K562 (cell line): ENCODE measurements around the gene CRACR2B. TPM values are rescaled to one million over a fixed set of nuclear protein-coding genes. Genes with fewer than 3 reads are reported as not detected.

Source experiments
- CBFA2T2 ChIP-seq: fragments of 450-650 bp; conservative IDR thresholded peaks from 2 replicates; pipeline ENCODE4 v1.6.1; 2017; ENCODE audit warnings: mild to moderate bottlenecking
- CHCHD3 ChIP-seq: fragments of 250-450 bp; sonication (Bioruptor Pico); IDR thresholded peaks from 2 replicates; pipeline ENCODE4 v2.1.2; 2022; ENCODE audit warnings: mild to moderate bottlenecking
- CHD2 ChIP-seq: IDR thresholded peaks from 2 replicates; pipeline ENCODE4 v1.6.1; 2011; ENCODE audit warnings: low read depth, low read length
- ERF ChIP-seq: fragments of 450-650 bp; formaldehyde crosslinking; IDR thresholded peaks from 2 replicates; pipeline ENCODE4 v1.4.0; 2020; ENCODE audit warnings: mild to moderate bottlenecking, mixed read lengths
- EWSR1 ChIP-seq: fragments of 450-650 bp; IDR thresholded peaks from 2 replicates; pipeline ENCODE4 v1.6.1; 2018; ENCODE audit warnings: borderline replicate concordance, mild to moderate bottlenecking, low read depth, moderate library complexity; ENCODE audit not compliant: partially characterized antibody
- FUS ChIP-seq: fragments of 200-400 bp; formaldehyde crosslinking; optimal IDR thresholded peaks from 2 replicates; pipeline ENCODE3; 2017; ENCODE audit warnings: low read depth, low read length
- MBD2 ChIP-seq: sonication (generic); IDR thresholded peaks from 2 replicates; pipeline ENCODE4 v1.6.1; 2016; ENCODE audit warnings: low read depth, borderline replicate concordance
- NR1H2 ChIP-seq: sonication (generic); formaldehyde crosslinking; IDR thresholded peaks from 2 replicates; pipeline ENCODE4 v1.4.0; 2020; ENCODE audit warnings: mild to moderate bottlenecking, missing genetic modification reagents
- PHF8 ChIP-seq: fragments of 200-600 bp; sonication (generic); IDR thresholded peaks from 2 replicates; pipeline ENCODE4 v1.6.1; 2012; ENCODE audit warnings: mixed run types, mild to moderate bottlenecking, inconsistent platforms, low read length, moderate library complexity, borderline replicate concordance
- POLR2H ChIP-seq: IDR thresholded peaks from 2 replicates; pipeline ENCODE4 v1.6.1; 2016; ENCODE audit warnings: missing genetic modification characterization, low read depth, mild to moderate bottlenecking, control low read depth, missing compliant biosample characterization, moderate library complexity
- PRMT5 ChIP-seq: sonication (generic); formaldehyde crosslinking; IDR thresholded peaks from 2 replicates; pipeline ENCODE4 v1.5.0; 2020; ENCODE audit warnings: missing genetic modification reagents
- SNRNP70 ChIP-seq: fragments of 200-400 bp; formaldehyde crosslinking; optimal IDR thresholded peaks from 2 replicates; pipeline ENCODE3; 2017; ENCODE audit warnings: low read depth, low read length
- U2AF1 ChIP-seq: fragments of 200-400 bp; formaldehyde crosslinking; optimal IDR thresholded peaks from 2 replicates; pipeline ENCODE3; 2017; ENCODE audit warnings: mild to moderate bottlenecking, low read depth, low read length, moderate library complexity
- U2AF2 ChIP-seq: fragments of 200-400 bp; formaldehyde crosslinking; optimal IDR thresholded peaks from 2 replicates; pipeline ENCODE3; 2017; ENCODE audit warnings: low read depth, mild to moderate bottlenecking, low read length
- ZNF384 ChIP-seq: IDR thresholded peaks from 2 replicates; pipeline ENCODE4 v1.6.1; 2012; ENCODE audit warnings: low read depth, low read length, improper control_type of control experiment
- ZNF717 ChIP-seq: fragments of 250-450 bp; sonication (Bioruptor Pico); IDR thresholded peaks from 2 replicates; pipeline ENCODE4 v1.5.0; 2021
- ZNF830 ChIP-seq: fragments of 250-450 bp; sonication (Bioruptor Pico); IDR thresholded peaks from 2 replicates; pipeline ENCODE4 v1.5.0; 2021; ENCODE audit warnings: mild to moderate bottlenecking
- ZSCAN29 ChIP-seq: fragments of 450-650 bp; IDR thresholded peaks from 2 replicates; pipeline ENCODE4 v1.6.1; 2017
- polyA plus RNA-seq, 8 experiments: library from polyadenylated mRNA; depleted of rRNA in 4 of 8; stranded (reverse) in 5 of 8; unstranded in 3 of 8; fragments of >200 nt; fragmentation: Nextera tagmentation in 2 of 8; fragmentation: Illumina TruSeq in 1 of 8; extraction: Ambion mirVana in 2 of 8; extraction: Trizol in 1 of 8; gene quantifications; 2 replicates each; pipeline versions ENCODE4 v1.2.1 to v1.2.3, GENCODE V29; 2011 to 2014; ENCODE audit warnings: inconsistent platforms in 1 of 8, missing spikeins in 1 of 8
- total RNA-seq, 7 experiments: library from RNA; depleted of rRNA in 6 of 7; stranded (reverse); fragments of >200 nt in 6 of 7; fragmentation: Illumina TruSeq in 2 of 7; extraction: Trizol in 2 of 7; gene quantifications; 2 replicates each; pipeline versions ENCODE4 v1.2.1 to v1.2.3, GENCODE V29; 2011 to 2021; ENCODE audit warnings: low replicate concordance in 1 of 7
- TF ChIP-seq, protein P1 (sequence below): fragments of 250-450 bp; sonication (Bioruptor Pico); IDR thresholded peaks from 2 replicates; pipeline ENCODE4 v1.4.0; 2020
- TF ChIP-seq, protein P2 (sequence below): sonication (generic); IDR thresholded peaks from 2 replicates; pipeline ENCODE4 v1.6.1; 2016
- TF ChIP-seq, protein P3 (sequence below): fragments of 450-650 bp; IDR thresholded peaks from 2 replicates; pipeline ENCODE4 v1.6.1; 2017; ENCODE audit warnings: antibody characterized with exemption

CRACR2B gene
- total and polyA plus RNA-seq, 9 of the 15 experiments (the other 6 are each of a cell fraction or from before 2014, with no cell fraction given), result 0.10 to 51.0 (median 6.0) TPM

DNA sequence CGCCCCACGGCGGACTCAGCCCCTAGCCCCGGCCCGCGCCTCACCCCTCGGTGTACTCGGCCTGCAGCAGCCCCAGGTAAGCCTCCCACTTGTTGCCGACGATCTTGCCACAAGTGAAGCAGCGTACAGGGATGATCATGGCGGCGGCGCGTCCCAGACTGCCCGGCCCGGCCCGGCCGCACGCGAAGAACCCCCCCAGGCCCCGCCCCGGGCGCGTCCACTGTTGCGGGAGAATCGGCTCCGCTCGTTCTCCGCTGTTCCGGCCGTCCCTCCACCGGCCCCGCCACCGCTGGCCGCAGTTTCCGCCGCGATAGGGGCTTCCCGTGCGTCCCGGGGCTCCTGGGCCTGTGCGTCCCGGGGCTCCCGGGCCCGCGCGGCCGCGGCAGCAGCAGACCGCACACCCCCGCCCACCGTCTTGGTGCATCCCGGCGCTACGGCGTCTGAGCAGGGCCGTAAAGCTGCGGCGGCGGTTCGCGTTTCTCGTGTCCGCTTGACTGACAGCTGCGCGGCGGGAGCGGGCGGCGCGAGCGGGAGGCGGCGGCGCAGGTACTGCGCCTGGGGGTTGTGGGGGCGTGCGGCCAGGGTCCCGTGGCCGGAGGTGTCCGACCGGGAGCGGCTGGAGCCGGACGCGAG lies 14.8 kb downstream of the CRACR2B start, which contains the start of the genes POLR2L and TSPAN4 (continued):
- TF ChIP-seq FUS (peak; percentile 65), ZNF830 (CRISPR knock-in tag) (no peak), POLR2H (tag) (peak; percentile 96), ZSCAN29 (no peak), CHCHD3 (CRISPR knock-in tag) (no peak), ZNF717 (CRISPR knock-in tag) (no peak), EWSR1 (no peak), NR1H2 (CRISPR knock-in tag) (peak; percentile 20; the same call in 1 of the 2 replicates), ERF (peak; percentile 92; the same call in 1 of the 2 replicates), CBFA2T2 (no peak), SNRNP70 (no peak), PHF8 (peak; percentile 87; the same call in 1 of the 2 replicates), ZNF384 (no peak), CHD2 (peak; percentile 13; the same call in 1 of the 2 replicates), PRMT5 (no peak), MBD2 (peak; percentile 73; the same call in 1 of the 2 replicates), U2AF1 (peak; percentile 84), U2AF2 (no peak)
- TF ChIP-seq, protein P1, sequence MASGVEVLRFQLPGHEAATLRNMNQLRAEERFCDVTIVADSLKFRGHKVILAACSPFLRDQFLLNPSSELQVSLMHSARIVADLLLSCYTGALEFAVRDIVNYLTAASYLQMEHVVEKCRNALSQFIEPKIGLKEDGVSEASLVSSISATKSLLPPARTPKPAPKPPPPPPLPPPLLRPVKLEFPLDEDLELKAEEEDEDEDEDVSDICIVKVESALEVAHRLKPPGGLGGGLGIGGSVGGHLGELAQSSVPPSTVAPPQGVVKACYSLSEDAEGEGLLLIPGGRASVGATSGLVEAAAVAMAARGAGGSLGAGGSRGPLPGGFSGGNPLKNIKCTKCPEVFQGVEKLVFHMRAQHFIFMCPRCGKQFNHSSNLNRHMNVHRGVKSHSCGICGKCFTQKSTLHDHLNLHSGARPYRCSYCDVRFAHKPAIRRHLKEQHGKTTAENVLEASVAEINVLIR, result no peak
- TF ChIP-seq, protein P2, sequence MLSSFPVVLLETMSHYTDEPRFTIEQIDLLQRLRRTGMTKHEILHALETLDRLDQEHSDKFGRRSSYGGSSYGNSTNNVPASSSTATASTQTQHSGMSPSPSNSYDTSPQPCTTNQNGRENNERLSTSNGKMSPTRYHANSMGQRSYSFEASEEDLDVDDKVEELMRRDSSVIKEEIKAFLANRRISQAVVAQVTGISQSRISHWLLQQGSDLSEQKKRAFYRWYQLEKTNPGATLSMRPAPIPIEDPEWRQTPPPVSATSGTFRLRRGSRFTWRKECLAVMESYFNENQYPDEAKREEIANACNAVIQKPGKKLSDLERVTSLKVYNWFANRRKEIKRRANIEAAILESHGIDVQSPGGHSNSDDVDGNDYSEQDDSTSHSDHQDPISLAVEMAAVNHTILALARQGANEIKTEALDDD, result no peak
- TF ChIP-seq, protein P3, sequence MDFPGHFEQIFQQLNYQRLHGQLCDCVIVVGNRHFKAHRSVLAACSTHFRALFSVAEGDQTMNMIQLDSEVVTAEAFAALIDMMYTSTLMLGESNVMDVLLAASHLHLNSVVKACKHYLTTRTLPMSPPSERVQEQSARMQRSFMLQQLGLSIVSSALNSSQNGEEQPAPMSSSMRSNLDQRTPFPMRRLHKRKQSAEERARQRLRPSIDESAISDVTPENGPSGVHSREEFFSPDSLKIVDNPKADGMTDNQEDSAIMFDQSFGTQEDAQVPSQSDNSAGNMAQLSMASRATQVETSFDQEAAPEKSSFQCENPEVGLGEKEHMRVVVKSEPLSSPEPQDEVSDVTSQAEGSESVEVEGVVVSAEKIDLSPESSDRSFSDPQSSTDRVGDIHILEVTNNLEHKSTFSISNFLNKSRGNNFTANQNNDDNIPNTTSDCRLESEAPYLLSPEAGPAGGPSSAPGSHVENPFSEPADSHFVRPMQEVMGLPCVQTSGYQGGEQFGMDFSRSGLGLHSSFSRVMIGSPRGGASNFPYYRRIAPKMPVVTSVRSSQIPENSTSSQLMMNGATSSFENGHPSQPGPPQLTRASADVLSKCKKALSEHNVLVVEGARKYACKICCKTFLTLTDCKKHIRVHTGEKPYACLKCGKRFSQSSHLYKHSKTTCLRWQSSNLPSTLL, result no peak
